K562 (cell line): ENCODE measurements around the gene MAGI1.

Source experiments
- ARNT ChIP-seq, 2 experiments: fragments of 450-650 bp; IDR thresholded peaks; 2 replicates each; pipeline ENCODE4 v1.6.1; 2016; ENCODE audit warnings: mild to moderate bottlenecking in 1 of 2
- SREBF1 ChIP-seq: fragments of 150-350 bp; IDR thresholded peaks from 2 replicates; pipeline ENCODE4 v1.6.1; 2014; ENCODE audit warnings: antibody characterized with exemption, low read depth, low read length, borderline replicate concordance

GRCh38 chr3:65776494-65776893, 262.2 kb downstream of the MAGI1 start:
- TF ChIP-seq SREBF1 (no peak), ARNT (IDR thresholded peaks at IDR 0.05) (no peak)
